ENCODE results near the gene DPH3.
"Not testable (repeated sequence)": the region's sequence is repeated elsewhere in the genome, so short reads cannot be mapped to it uniquely, and the experiment has no call there.

The DPH3 gene

DNA sequence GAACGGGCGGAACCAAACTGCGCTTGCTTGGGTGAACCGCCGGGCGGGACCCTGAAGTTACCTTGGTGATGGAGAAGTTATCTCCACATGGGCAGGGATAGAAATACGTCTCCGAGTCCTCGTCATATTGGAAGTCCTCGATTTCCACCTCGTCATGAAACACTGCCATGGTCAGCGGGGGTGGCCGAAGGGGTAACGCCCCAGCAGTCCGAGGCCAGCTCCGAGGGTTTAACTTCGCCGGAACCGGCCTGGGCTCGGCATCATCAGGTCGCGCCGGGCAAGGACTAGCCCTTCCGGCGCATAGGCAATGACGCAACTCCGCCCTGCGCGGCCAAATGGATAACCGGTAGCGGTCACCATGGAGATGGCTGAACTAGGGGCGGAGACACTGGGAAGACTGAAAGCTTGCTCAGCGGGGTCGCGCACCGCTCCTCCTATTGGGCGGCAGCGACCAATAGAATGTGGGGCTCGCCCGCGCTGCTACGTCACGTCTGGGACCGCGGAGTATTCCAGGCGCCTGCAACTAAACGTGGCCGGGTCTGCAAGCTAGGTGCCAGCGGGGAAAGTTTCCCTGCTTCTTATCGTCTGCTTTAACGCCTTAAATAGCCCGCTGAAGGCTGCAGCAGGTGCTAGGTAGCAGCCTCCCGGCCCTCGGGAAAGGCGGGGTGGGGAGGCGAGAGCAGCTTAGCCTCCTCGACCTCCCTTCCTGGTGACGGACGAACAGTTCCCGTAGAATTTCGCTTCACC lies at the start of gene DPH3, which contains the start of gene OXNAD1:
DPH3 (minus strand) TSS at position 236 of the 747 bp plus-strand sequence; CDS start at position 169, 67 bp downstream.
OXNAD1 (plus strand) TSS at position 505 of the 747 bp plus-strand sequence. CDS start 5,741 bp downstream, outside the sequence.
- peak; percentile 98 for FAIRE-seq

DNA sequence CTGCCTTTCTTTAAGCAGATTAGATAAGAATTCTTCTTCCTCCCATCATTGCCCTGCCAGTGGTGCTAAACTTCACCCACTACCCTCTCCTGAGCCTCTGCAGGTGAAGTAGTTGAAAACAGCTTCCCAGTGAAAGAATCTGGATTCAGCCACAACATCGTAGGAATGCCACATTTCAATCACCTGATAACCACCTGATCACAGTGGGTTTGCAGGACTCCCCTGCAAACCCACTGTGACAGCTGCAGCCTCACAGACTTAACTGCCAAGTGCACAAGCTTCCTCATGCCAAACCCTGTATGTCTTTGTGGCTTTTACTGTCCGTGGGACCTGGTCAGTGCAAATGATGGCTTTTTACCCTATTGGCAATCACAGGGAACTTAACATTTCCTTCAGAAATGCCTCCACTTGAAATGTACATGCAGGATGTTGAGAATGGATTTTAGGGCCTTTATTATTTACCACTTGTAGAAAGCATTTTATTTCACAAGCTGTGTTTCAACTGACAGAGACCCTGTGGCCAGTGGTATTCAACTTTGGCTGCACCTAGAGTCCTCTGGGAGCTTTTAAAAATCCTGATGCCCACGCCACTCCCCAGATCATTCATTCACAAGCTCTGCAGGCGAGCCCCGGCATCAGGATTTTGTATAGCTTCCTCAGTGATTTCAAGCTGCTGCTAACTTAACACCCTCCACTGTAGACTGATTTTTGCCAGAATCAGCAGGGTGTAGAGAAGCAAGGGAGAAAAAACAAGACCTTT lies 49.3 kb upstream of the DPH3 start:
- FAIRE-seq, result no peak

DNA sequence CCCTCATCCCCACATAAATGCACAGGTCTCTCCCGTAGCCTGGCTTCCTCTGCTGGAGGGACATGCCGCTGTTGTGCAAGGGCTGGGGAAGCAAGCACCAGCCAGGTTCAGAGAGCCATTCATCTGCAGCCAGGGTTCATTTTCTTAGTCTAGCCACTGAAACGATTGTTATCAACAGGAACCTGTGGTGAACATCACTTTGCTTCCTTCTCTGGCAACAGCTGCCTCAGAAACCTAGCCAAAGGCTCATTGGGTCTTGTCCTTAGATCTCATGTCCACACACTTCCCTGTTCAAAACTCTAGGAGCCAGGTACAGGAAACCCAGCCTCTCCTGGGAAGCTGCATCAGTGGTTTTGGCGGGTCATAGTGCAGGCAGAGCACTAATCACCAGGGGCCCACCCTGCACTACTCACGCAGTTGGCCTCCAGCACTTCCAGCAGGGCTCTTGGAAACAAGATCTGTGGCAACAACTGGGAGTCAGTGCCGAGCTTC lies 47.3 kb upstream of the DPH3 start:
- no peak for FAIRE-seq

DNA sequence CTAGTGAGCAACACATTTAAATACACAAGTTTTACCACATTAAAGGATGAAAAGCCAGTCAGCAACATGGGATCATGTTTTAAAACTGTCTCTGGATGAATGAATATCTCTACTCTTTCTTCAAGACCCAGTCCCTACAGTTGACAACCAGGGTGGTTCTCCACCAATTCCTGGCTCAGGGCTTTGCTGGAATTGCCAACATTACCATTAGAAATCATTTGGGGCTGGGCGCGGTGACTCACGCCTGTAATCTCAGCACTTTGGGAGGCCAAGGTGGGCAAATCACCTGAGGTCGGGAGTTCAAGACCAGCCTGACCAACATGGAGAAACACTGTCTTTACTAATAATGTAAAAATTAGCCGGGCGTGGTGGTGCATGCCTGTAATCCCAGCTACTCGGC lies 45.7 kb upstream of the DPH3 start:
- FAIRE-seq, result not testable (repeated sequence)

DNA sequence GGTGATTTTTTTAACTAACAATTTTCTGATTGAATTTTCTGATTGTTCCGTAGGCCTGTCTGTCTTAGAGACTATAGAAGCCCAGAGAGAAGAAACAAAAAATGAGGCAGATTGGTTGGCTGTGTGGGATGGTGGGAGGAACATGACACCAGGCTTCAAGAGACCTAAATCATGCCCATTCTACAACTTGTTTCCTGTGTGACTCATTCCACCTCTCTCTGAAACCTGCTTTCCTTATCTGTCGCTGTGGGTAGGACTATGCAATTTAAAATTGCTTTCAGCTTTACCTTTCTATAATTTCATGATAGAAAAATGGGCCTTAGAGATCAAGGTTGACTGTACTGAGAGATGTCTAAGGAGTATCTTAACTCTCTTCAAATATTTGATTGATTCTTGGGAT lies 44.8 kb upstream of the DPH3 start:
- no peak for FAIRE-seq

DNA sequence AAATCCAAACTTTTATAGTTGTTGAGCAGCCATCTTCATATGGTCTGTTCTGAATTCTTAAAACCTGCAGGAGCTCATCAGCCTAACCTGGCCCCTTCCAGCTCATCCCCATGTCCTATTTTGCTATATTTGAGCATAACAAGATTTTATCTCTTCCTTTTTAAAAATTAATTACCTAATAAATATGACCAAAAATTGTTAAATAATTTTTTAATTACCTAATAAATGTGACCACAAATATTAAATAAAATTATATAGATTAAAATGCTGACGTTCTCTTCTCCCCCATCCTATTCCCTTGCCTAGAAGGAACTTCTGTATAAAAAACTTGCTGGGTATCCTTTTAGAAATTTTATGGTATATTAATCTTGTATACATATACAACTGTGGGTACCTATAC lies 44.0 kb upstream of the DPH3 start:
- no peak for FAIRE-seq

DNA sequence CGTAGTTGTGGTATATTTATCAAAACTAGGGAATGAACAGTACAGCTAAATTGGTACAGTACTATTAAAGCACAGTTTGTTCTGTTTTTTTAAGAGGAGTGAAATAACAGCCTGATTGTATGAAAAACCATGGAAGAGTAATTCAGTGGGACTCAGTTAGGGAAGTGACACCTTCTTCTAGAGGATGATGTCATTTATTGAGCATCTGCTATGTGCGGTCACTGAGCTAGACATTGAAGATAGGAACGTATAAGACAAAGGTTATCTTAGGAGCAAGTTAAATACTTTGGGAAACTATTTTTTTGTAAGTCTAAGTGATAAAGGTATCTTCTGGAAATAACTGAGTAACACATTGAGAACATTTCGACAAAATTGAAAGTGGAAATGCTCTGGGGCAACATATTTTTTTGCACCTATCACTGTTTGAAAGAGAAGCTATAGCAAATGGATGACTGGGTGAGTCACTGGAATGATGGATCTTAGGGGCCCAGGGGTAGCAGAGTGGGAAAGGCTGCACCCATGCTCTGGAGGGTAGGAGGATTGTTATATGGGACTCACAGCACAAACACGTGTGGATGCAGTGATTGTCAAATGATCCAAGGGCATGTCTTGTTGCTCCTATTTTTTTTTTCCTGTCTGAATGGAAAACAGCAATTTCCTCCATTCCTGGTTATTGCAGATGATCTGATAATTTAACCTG lies 43.2 kb upstream of the DPH3 start:
- FAIRE-seq, result no peak

DNA sequence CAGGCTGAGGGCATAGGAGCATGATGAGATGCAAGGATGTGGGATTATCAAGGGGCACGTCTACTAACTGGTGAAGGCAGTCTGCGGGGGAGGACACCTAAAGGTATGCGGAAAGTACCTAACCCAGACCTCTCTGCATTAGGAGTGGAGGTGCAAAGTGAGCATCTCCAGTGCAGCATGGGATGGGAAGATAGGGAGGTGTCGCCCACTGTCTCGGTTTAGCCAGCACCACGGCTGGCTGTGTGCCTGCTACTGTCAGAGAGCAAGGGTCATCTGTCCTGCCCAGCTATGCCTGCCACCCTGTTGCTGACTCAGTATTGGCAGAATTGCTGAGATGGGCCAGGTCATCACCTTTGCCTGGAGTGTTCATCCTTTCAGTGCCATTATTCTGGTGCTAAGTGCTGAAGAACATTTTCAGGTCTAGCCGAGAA lies 40.4 kb upstream of the DPH3 start:
- no peak for FAIRE-seq

DNA sequence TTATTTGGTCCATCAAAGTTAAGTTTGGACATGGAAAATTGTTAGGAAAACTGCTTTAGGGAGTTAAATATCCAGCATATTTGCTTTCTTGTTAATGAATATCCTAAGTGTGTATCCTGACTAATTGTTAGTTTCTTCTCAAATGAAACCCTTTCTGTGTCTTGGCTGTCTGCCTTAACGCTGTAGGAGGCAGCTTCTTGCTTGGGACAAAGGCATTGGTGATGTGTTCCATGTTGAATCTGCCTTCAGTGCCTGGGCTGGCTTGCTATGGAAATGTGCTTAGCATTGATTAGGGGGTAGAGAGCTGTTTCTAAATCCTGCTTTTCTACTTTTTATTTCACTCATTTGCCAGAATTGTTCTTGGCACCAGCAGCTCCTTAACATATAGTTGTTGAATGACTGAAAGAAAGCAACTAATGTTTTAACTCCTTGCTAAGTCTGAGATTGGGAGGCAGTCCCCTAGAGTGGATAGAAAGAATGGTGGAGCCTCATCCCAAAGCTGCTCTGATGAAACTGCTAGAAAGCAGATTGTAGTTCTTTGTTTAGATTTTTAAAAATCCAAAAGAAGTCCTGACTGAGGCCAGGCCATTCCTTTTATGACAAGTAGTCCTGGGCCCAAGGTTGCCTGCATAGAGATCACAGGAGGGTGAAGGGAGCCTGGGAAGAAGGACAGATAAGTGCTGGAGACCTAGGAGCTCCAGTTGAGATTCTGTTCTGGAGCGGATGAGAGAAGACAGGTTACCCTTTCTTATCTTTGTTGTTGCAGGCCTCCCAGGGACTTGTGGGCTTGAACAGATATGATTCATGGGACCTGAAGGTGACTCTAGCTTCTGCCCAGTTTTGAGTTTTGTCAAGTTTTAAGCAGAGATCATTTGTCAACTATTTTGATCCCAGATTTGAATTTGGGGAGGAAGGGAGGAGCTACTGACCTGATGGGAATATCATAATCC lies 39.6 kb upstream of the DPH3 start:
- FAIRE-seq, result no peak

DNA sequence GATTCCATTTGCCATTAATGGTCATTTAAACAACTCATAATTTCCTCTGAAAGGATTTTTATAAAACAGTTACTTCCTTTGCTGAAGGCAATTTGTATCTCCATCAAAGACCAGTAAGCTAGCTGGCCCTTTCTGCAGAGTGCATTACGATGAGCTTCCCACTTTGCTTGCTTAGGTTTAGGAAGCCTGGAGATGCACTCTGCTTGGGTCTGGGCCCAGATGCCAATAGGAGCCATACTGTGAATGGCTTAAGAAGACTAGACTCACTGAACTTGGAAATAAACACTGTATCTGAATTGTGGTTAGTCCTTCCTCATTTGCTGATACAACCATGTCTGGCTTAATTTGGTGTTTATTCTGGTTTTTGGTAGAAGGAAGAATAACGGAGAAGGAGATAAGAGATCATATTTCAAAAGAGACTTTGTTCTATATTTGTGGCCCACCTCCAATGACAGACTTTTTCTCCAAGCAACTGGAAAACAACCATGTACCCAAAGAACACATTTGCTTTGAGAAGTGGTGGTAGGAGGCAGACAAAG lies 38.4 kb upstream of the DPH3 start:
- FAIRE-seq, result no peak

DNA sequence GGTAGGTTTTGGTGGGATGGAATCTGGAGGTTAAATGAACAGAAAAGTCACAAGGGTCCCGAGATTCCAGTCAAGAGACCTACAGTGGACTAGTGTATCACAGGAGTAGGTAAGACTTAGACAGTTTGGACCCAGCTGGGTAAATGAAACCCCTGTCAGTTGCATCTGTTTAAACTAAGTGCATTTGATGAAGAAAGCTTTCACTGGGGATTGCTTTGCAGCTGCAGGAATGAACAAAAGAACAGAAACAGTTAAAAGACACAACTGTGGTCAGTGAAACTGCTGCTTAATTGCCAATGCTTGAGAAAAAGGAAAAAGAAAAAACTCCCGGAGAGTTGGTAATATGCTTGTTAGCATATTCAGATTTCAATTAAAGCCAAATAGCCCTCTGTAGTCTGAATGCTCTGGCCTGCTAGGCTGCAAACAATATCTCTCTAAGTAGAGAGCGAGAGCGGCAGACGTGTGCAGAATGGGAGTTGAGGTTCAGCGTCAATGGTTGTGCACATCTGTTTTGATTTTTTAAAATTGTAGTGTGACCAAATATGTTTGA lies 37.4 kb upstream of the DPH3 start:
- FAIRE-seq, result no peak

DNA sequence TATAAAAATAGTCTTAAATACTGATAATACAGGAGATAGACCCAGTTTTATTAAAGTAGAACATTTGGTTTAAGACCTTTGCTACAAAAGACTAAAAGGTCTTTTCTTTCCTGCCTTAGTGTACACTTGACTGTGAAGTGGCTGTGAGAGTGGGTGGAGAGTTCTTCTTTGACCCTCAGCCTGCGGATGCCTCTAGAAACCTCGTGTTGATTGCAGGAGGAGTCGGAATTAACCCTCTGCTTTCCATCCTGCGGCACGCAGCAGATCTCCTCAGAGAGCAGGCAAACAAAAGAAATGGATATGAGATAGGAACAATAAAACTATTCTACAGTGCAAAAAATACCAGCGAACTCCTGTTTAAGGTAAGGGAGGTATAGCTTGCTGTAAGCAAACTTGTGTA lies 36.8 kb upstream of the DPH3 start:
- no peak for FAIRE-seq

DNA sequence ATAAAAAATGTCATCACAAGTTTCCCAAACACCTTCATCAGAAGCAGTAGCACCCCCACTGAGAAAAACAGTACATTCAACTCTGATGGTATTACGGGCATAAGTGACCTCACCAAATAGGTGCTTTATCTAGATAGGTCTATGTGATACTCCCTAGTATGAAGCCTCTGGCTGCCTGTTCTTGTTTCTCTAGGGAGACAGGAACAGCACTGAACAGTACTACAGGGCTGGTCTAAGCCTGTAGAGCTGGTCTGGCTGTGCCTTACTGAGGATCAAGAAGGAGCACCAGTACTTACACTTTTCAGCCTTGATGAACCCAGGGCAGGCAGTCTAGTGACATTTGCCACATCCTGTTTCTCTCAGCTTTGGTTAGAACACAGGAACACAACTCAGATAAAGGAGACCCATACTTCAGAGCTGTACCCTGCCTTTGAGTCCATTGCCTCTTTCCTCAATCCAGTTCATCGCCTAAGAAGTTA lies 36.2 kb upstream of the DPH3 start:
- FAIRE-seq, result no peak

DNA sequence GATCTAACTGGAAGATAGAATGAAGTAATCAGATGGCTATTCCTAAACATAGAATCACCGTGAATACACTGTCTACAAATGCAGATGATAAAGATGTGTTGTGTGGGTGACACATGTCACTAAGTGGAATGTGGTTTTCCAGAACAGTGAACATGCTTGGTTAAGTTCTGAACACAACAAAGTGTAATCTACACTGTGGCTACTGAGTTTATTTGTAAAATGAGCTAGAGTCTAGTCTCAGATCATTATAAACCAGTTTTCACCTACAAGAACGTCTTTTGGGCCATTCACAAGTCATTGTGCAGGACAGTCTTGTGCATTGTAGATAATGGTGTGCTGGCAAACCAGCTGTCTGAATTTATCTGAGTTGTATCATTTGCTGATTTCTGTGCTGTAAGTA lies 35.6 kb upstream of the DPH3 start:
- no peak for FAIRE-seq

DNA sequence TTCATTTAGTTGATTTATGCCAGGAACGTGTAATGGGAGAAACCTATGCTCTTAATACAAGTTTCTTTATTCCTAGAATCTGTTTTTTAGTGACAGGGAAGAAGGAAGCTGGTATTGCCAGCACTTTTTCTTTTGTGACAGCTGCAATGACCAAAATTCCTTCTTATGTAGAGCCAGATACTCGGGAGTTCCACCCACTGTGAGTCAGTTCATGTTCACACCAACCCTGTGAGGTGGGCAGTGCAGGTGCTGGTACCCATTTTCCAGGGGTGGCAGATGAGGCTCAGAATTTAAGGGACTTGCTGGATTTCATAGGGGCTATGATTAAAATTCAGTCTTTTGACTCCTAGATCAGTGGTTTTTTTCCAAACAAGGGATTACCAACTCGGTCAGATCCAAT lies 35.0 kb upstream of the DPH3 start:
- FAIRE-seq, result no peak

DNA sequence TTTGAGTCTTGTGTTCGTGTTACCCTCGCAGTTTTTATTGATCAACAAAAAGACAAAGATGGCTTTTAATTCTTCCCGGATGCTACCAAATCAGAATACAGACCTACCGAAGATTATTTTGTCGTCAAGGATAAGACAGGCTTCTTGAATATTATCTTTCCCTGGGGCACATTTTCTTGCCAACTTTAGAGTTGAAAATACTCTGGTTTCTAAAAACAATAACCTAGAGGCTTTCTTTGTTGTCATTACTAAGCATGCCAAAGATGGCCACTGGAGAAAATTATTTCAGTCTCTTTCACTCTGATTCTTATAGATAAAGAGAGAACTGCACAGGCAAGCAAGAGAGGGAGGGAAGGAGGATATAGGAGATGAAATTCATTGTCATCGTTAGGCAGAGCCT lies 34.1 kb upstream of the DPH3 start:
- FAIRE-seq, result no peak

DNA sequence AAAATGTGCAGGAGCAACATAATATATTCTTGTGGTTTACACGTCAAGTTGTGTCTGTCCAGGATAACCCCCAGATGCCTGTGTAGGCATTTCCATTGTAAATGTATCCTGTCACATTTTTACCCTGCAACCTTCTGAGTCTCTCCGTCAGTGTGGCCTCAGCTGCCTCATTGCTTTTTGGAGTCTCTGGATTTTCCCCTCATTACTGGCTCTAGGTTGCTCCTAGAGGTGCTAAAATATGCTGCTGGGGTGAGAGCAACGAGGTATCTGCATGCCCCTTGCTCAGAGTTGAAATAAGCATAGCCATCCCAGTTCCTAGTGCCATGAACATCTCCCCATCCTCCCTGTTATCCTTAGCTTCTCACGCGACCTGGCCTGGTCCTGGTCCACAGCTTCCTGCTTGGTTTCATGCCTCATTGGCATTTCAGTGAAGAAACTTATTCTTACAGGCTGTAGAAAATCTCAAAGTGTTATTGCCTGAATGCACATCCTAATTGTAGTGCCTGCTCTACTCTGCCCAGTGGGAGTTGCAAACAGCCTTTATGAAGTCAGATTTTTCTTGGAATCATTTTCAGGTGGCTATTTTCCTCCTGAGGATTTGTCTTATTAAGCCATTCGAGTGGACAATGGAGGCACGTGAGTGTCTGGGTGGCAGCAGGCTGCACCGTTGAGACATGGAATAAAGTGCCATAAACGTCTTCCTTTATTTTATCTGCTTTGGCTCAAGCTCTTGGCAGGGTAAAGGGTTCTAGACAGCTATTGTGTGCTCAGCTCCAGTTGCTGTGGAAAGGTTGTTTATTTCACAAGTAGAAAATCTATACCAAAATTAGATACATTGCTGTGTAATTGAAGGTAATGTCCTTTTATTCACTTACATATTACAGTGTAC lies 33.5 kb upstream of the DPH3 start:
- FAIRE-seq, result no peak

DNA sequence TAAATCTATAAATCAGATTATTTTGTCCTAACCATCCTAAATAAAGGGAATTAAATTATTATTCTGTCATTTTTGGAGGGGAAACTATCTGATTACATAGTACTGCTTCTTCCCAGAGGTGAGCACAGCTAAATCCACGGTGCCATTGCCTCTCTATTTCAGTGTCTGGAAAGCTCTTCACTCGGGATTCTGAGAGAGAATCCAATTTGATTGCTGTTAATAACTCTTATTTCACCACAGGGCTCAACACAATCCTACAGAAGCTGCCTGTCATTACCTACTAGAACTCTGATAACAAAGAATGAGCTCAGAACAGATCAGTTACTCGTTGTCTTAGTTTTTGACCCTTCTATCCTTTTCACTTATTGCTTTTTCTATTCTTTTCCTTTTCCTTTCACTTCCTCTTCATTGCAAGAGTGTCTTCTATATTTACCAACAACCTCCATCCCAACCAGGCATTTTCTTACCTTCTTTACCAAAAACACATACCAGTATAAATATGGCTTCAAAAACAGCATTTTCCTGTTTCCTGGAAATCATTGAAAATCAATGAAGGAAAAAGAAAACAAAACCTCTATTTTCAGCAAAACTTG lies 30.7 kb upstream of the DPH3 start:
- FAIRE-seq, result no peak

DNA sequence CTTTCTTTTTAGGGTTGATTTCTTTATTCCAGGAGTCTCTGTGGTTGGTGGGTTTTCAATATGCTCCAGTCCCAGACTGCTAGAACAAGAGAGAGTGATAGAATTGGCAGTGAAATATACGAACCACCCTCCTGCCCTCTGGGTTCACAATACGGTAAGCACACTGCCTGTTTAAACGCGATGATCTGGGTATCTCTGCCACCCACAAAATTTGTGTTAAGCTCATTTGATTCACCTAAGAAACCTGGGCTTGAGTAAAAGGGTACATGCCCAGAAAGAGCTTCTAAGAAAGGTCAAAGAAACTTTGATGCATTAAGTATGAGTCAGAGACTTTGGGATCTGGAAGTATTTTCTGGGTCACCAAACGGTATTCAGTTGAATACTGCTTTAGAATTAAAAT lies 30.1 kb upstream of the DPH3 start:
- FAIRE-seq, result no peak

DNA sequence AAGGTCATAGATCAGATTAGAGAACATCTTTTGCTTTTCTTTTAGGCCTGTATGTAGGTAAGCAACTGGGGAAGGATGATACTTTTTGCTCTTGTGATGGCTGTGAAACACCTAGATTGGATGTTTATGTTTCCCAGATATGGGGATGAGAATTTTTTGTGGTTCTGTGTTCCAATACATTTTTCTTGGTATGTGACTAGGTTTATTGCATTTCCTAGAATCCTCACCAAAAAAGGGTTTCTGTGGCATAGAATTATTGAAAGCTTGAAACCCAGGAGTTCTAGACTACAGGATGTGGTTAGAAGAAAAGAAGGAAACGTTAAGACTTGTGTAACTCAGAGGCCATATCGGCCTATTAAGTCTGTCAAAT lies 26.1 kb upstream of the DPH3 start:
- no peak for FAIRE-seq
